Loucy (cell line): Measurements from ENCODE around the gene HIC1.

Source experiments
- CTCF ChIP-seq: fragments of 200-600 bp; sonication (generic); conservative IDR thresholded peaks from 2 replicates; pipeline ENCODE4 v1.5.1; 2014; ENCODE audit warnings: mild to moderate bottlenecking, antibody characterized with exemption, low read length
- EZH2phosphoT487 ChIP-seq: fragments of 200-600 bp; IDR thresholded peaks from 2 replicates; pipeline ENCODE4 v1.6.1; 2018; ENCODE audit warnings: antibody characterized with exemption, mild to moderate bottlenecking, moderate library complexity, borderline replicate concordance

GRCh38 chr17:2087597-2088211 is 32.8 kb downstream of the HIC1 start:
- TF ChIP-seq CTCF (no peak), EZH2phosphoT487 (no peak)
